Stimulated activated CD4-positive, alpha-beta T cell treated with anti-CD3 and anti-CD28 coated beads, Interleukin-1b, Interleukin-23, amount 100 ng/mL, for 48 hours (primary cell): ENCODE data around the gene IFIT1.
A peak's percentile ranks its signal among the peaks of the same experiment; 100 is the strongest.
"Not testable (repeated sequence)": the region's sequence is repeated elsewhere in the genome, so short reads cannot be mapped to it uniquely, and the experiment has no call there.

Experiments used
- DNase-seq: peaks from one replicate; pipeline ENCODE4 v3.0.0-alpha.2; 2020

IFIT1 gene

GRCh38 chr10:89391907-89392756, at the start of gene IFIT1:
IFIT1 (plus strand) TSS chr10:89392623; CDS start chr10:89392713, 90 bp downstream.
- DNase-seq: peak; percentile 9

GRCh38 chr10:89343089-89343767, 49.2 kb upstream of the IFIT1 start:
- no peak for DNase-seq

GRCh38 chr10:89344156-89344555, 48.3 kb upstream of the IFIT1 start:
- DNase-seq: no peak

- no peak for DNase-seq
Observed at GRCh38 chr10:89345367-89346000, 46.9 kb upstream of the IFIT1 start.

GRCh38 chr10:89346405-89347254, 45.8 kb upstream of the IFIT1 start:
- DNase-seq: no peak

GRCh38 chr10:89347701-89348457, 44.5 kb upstream of the IFIT1 start:
- DNase-seq: no peak

- no peak for DNase-seq
Observed at GRCh38 chr10:89348481-89348880, 43.9 kb upstream of the IFIT1 start.

GRCh38 chr10:89348975-89349374, 43.4 kb upstream of the IFIT1 start:
- no peak for DNase-seq

GRCh38 chr10:89350631-89351315, 41.6 kb upstream of the IFIT1 start:
- not testable (repeated sequence) for DNase-seq

- DNase-seq: no peak
Observed at GRCh38 chr10:89351412-89351779, 41.0 kb upstream of the IFIT1 start.

- DNase-seq: no peak
Observed at GRCh38 chr10:89351780-89352597, 40.4 kb upstream of the IFIT1 start.

GRCh38 chr10:89352802-89353201, 39.6 kb upstream of the IFIT1 start:
- DNase-seq: no peak

- no peak for DNase-seq
Observed at GRCh38 chr10:89355394-89355931, 37.0 kb upstream of the IFIT1 start.

GRCh38 chr10:89357096-89357495, 35.3 kb upstream of the IFIT1 start:
- DNase-seq: no peak

- DNase-seq: no peak
Observed at GRCh38 chr10:89357975-89358374, 34.4 kb upstream of the IFIT1 start.

- DNase-seq: no peak
Observed at GRCh38 chr10:89360157-89360556, 32.3 kb upstream of the IFIT1 start.

- no peak for DNase-seq
Observed at GRCh38 chr10:89362929-89363328, 29.5 kb upstream of the IFIT1 start.

- DNase-seq: no peak
Observed at GRCh38 chr10:89363729-89364442, 28.5 kb upstream of the IFIT1 start.

GRCh38 chr10:89364531-89364930, 27.9 kb upstream of the IFIT1 start:
- DNase-seq: no peak

GRCh38 chr10:89367529-89367928, 24.9 kb upstream of the IFIT1 start:
- DNase-seq: no peak
